Brain microvascular endothelial cell (primary cell): ENCODE data around the gene MRGPRE.

Experiments used
- DNase-seq: peaks from one replicate; pipeline ENCODE4 v3.0.0-alpha.2; 2020
- H3K27ac ChIP-seq: fragments of 250-450 bp; sonication (Bioruptor Pico); 2 replicates; pipeline ENCODE4 v1.5.1; 2020; ENCODE audit warnings: mild to moderate bottlenecking, moderate library complexity
- H3K27me3 ChIP-seq: fragments of 250-450 bp; sonication (Bioruptor Pico); replicated peaks from 2 replicates; pipeline ENCODE4 v1.5.1; 2020; ENCODE audit warnings: mild to moderate bottlenecking
- H3K36me3 ChIP-seq: fragments of 250-450 bp; sonication (Bioruptor Pico); replicated peaks from 2 replicates; pipeline ENCODE4 v1.5.1; 2020; ENCODE audit warnings: mild to moderate bottlenecking
- H3K4me3 ChIP-seq: 2 replicates; pipeline ENCODE4 v1.5.1; 2011; ENCODE audit warnings: low read depth, mild to moderate bottlenecking, control low read depth, low read length, moderate library complexity
- in situ Hi-C: cut with HindIII; loops from 2 replicates; pipeline ENCODE4 v1.10.0; 2017; ENCODE audit warnings: low sequenced_read_pairs, low pct_ligation_motif_present
- TF ChIP-seq, protein P1 (sequence below): IDR thresholded peaks from 2 replicates; pipeline ENCODE4 v1.5.1; 2011; ENCODE audit warnings: low read depth, mild to moderate bottlenecking, moderate library complexity, low read length, control low read depth, inconsistent platforms; ENCODE audit errors: missing control alignments

Gene MRGPRE

DNA sequence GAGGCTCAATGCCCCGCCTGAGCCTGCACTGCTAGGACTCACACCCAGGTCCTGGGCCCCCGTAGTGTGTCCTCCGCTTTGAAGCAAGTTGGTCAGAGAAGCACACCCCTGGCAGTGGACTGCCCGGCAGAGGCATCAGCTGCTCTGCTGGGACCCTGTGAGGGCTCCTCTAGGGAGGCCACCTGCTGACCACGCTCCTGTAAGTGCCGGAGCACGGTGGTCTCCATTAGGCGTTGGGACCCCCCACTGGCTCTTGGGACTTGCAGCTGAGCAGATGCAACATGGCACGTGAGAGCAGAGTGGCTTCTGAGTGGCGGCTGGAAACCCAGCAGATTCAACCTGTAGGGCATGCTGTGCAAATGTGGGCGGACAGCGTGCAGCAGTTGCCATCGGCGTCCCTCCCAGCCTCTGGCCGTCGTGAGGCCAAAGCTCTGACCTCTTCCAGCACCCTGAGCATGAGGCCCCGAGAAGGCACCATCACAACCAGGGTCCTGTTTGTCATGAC, 30.5 kb downstream of the MRGPRE start:
- TF ChIP-seq, protein P1, sequence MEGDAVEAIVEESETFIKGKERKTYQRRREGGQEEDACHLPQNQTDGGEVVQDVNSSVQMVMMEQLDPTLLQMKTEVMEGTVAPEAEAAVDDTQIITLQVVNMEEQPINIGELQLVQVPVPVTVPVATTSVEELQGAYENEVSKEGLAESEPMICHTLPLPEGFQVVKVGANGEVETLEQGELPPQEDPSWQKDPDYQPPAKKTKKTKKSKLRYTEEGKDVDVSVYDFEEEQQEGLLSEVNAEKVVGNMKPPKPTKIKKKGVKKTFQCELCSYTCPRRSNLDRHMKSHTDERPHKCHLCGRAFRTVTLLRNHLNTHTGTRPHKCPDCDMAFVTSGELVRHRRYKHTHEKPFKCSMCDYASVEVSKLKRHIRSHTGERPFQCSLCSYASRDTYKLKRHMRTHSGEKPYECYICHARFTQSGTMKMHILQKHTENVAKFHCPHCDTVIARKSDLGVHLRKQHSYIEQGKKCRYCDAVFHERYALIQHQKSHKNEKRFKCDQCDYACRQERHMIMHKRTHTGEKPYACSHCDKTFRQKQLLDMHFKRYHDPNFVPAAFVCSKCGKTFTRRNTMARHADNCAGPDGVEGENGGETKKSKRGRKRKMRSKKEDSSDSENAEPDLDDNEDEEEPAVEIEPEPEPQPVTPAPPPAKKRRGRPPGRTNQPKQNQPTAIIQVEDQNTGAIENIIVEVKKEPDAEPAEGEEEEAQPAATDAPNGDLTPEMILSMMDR, result no peak
- H3K27ac ChIP-seq, result no peak overlapping the region
- H3K27me3 ChIP-seq, result peaks cover 54% of the 10 kb centered on the region
- DNase-seq, result no peak
- no peak overlapping the region for H3K4me3 ChIP-seq
- no peaks in the 10 kb centered on the region for H3K36me3 ChIP-seq
- in situ Hi-C loops, result no loop called here

DNA sequence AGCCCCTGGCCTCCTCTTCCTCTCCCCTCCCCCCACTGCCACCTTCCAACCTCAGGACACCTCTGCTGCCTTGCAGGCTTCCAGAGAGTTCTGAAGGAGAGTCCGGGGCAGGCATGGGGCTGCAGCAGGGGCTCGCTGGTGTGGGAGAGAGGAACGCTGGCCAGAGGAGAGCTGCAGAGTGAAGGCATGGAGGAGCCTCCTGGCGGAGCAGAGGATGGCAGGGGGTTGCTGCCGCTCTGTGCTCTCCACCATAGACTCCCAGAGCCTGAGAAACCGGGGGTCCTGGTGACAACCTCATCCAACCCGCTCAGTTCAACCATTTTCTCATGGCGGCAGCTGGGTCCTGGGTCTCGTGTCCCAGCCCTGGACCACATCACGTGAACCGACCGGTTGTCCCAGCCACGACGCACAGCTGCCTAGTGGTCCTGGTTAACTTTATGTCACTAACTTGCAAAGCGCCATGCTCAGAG, 31.1 kb downstream of the MRGPRE start:
- Histone ChIP-seq H3K4me3 (no peak overlapping the region), H3K27me3 (peaks cover 54% of the 10 kb centered on the region), H3K27ac (no peak overlapping the region), H3K36me3 (no peaks in the 10 kb centered on the region)
- in situ Hi-C loops, result no loop called here
- TF ChIP-seq, protein P1, result no peak
- no peak for DNase-seq

DNA sequence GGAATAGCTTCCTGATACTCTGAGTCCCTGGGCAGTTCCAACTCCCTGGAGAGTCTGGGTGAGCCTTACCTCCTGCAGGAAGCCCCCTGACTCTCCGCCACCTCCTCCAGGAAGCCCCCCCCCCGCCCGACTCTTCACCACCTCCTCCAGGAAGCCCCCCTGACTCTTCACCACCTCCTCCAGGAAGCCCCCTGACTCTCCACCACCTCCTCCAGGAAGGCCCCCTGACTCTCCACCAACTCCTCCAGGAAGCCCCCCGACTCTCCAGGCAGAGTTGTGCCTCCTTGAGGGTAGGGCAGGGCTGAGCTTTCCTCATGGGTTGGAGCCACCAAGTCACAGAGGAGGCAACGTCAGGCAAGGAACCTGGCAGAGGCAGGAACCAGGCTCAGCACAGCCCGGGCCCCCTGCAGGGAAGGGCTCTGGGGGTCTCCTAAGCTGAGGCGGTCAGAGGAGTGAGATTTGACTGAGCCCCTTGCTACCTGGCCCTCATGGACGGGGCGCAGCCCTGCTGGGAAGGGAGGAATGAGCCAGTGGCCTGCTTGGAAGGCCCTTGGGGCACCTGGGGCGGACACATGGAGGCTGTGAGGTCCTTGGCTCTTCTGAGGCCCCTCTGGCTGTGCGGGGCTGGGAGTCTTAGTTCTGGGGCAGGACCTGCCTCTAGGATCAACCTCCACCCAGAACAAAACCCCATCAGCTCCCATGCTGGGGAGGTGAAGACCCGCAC, 31.7 kb downstream of the MRGPRE start:
- no peak overlapping the region for H3K4me3 ChIP-seq
- DNase-seq, result no peak
- peaks cover 53% of the 10 kb centered on the region for H3K27me3 ChIP-seq
- TF ChIP-seq, protein P1, result no peak
- H3K36me3 ChIP-seq, result no peaks in the 10 kb centered on the region
- H3K27ac ChIP-seq, result no peak overlapping the region
- in situ Hi-C loops, result no loop called here

DNA sequence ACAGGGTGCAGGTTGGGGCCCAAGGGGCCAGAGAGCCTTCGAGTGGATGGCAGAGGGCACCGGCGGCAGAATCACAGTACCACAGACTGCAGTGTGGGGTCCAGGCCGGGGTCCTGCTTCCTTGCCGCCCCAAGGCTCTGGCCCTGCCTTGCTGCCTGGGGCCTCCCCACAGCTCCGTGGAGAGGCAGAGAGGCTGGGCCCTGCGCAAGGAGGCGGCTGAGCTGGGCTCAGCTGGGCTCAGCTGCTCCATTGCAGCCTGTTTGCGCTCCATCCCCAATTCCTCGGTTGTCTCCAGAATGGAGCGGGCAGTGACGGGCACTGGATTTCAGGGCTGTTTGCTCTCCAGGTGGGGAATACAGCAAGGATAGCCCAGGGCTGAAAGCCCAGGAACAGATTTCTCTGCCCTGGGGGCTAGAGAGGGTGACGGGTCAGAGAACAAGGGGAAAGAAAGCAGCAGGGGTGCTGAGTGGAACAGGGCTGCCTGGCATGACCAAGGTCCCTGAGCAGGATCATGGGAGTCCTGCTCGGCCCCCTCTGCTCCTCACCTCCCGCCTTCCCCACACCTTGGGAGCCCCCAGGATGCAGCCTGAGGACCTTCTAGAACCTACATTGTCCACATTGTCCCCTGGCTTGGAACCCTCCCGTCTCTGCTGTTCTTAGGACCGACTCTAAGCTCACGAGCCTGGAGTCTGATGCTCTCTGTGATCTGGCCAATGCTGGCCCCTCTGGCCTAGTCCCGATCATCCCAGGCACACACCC, 32.5 kb downstream of the MRGPRE start:
- Histone ChIP-seq H3K27ac (no peak overlapping the region), H3K27me3 (peaks cover 46% of the 10 kb centered on the region), H3K4me3 (no peak overlapping the region), H3K36me3 (no peaks in the 10 kb centered on the region)
- no peak for DNase-seq
- TF ChIP-seq, protein P1, result no peak
- in situ Hi-C loops, result no loop called here

DNA sequence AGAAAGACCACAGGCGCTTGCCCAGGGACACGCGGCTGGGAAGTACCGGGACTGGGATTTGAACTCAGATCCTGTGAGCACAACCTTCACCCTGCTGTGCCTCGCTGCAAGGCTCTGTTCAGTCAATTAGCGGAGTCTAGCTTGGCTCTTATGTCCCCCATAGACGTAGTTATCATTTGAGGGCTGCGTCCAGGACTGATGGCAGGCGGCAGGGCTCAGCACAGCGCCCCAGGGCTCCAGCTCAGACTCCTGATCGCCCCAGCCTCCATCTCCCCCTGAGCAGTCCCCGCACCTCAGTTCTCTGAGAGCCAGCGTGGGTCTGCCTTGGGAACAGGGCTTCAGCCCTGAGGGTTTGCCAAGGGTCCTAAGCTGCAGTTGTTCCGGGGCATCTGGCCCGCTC, 33.4 kb downstream of the MRGPRE start:
- in situ Hi-C loops, result no loop called here
- no peak for DNase-seq
- Histone ChIP-seq H3K27me3 (peaks cover 41% of the 10 kb centered on the region), H3K4me3 (no peak overlapping the region), H3K27ac (no peak overlapping the region), H3K36me3 (no peaks in the 10 kb centered on the region)
- TF ChIP-seq, protein P1, result no peak
